ENCODE results near the gene SFTPB. TPM values are rescaled to one million over a fixed set of nuclear protein-coding genes. Genes with fewer than 3 reads are reported as not detected.

The SFTPB gene
- total RNA-seq, 1 donor from 2014 or later: not detected

DNA sequence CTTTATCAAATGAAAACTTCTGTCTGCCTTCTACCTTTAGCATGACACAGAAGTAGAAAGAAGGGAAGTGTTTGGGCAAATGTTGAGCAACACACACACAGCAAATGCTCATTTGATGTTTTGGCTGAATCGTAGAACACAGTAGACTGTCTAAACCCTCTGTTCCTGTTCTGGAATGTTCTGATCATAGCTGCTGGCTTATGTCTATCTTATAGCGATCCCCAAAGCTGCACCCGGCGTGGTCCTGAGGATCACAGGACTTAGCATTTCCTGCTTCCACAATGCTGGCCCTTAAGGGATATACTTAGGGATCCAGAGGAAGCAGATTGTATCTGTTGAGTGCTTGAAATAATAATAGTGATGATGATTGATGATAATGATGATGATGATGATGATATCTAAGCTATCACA is 41.4 kb upstream of the SFTPB start:
- H3K27me3 ChIP-seq (ENCODE audit: low read depth): no peaks in the 10 kb centered on the region
- H3K27ac ChIP-seq (replicated peaks): peak overlapping the region; percentile 94
- H3K9me3 ChIP-seq (replicated peaks): no peaks in the 10 kb centered on the region
- no peak for TF ChIP-seq CTCF (IDR thresholded peaks at IDR 0.05; ENCODE audit: borderline replicate concordance)
- no peak overlapping the region for H3K4me3 ChIP-seq
- peaks cover 88% of the 10 kb centered on the region for H3K4me1 ChIP-seq
- intact Hi-C loops (cut with micrococcal nuclease): loop anchor here (10.0 kb wide), 1 partner anchor 65 kb away; no protein-coding TSS in a partner anchor
- H3K36me3 ChIP-seq: no peaks in the 10 kb centered on the region
- DNase-seq: no peak

- TF ChIP-seq CTCF (IDR thresholded peaks at IDR 0.05; ENCODE audit: borderline replicate concordance): no peak
Measured at GRCh38 chr2:85708641-85709040, 40.6 kb upstream of the SFTPB start.

GRCh38 chr2:85707304-85707703 is 39.3 kb upstream of the SFTPB start:
- intact Hi-C loops (cut with micrococcal nuclease): loop anchor here (10.0 kb wide), 1 partner anchor 63 kb away; no protein-coding TSS in a partner anchor
- Histone ChIP-seq H3K36me3 (no peaks in the 10 kb centered on the region), H3K27me3 (ENCODE audit: low read depth) (no peaks in the 10 kb centered on the region), H3K4me3 (no peak overlapping the region), H3K4me1 (peaks cover 67% of the 10 kb centered on the region), H3K27ac (replicated peaks) (peak overlapping the region; percentile 94), H3K9me3 (replicated peaks) (no peaks in the 10 kb centered on the region)
- TF ChIP-seq CTCF (IDR thresholded peaks at IDR 0.05; ENCODE audit: borderline replicate concordance): peak; percentile 88
- DNase-seq: no peak

More at GRCh38 chr2:85708641-85709040, 40.6 kb upstream of the SFTPB start:
- intact Hi-C loops (cut with micrococcal nuclease): loop anchor here (10.0 kb wide), 1 partner anchor 64 kb away; no protein-coding TSS in a partner anchor
- peaks cover 81% of the 10 kb centered on the region for H3K4me1 ChIP-seq
- no peak overlapping the region for H3K4me3 ChIP-seq
- peak overlapping the region; percentile 94 for H3K27ac ChIP-seq (replicated peaks)
- H3K27me3 ChIP-seq (ENCODE audit: low read depth): no peaks in the 10 kb centered on the region
- no peaks in the 10 kb centered on the region for H3K36me3 ChIP-seq
- no peaks in the 10 kb centered on the region for H3K9me3 ChIP-seq (replicated peaks)
- DNase-seq: no peak

DNA sequence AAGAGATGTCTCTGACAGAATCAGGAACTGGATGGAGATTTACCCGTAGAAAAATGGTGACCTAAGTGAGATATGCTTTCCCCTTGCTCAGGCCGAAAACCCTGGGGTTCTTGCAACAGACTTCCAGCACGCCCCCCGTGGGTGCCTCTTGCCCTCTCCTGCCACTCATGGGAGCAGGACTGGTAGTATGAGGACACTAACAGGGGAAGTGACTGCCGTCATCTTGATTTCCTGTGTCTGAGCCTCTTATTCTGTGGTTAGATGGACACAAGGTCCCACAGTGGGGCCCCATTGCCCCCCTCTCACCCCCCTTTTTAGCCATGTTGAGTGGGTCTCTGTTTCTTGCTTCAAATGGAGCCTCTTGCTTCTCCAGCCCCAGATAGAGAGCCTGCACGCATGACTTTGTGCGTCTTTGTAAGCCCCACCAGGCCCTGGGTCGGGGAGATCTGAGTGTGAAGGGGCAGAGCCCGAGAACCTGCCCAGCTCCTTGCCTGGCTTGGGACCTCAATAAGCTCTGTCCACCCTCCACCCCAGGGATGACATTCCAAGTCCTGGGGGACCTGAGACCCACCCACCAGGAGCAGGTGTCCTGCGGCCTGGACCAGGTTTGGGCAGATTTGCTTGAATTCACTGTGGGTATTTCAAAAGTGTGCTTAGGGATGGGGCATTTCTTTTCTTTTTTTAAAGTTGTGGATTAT is 38.7 kb upstream of the SFTPB start:
- H3K27me3 ChIP-seq (ENCODE audit: low read depth): no peaks in the 10 kb centered on the region
- intact Hi-C loops (cut with micrococcal nuclease): loop anchor here (10.0 kb wide), 1 partner anchor 62 kb away; no protein-coding TSS in a partner anchor
- no peak for TF ChIP-seq CTCF (IDR thresholded peaks at IDR 0.05; ENCODE audit: borderline replicate concordance)
- no peaks in the 10 kb centered on the region for H3K9me3 ChIP-seq (replicated peaks)
- H3K4me3 ChIP-seq: no peak overlapping the region
- peaks cover 63% of the 10 kb centered on the region for H3K4me1 ChIP-seq
- DNase-seq: no peak
- no peaks in the 10 kb centered on the region for H3K36me3 ChIP-seq
- peak overlapping the region; percentile 94 for H3K27ac ChIP-seq (replicated peaks)

DNA sequence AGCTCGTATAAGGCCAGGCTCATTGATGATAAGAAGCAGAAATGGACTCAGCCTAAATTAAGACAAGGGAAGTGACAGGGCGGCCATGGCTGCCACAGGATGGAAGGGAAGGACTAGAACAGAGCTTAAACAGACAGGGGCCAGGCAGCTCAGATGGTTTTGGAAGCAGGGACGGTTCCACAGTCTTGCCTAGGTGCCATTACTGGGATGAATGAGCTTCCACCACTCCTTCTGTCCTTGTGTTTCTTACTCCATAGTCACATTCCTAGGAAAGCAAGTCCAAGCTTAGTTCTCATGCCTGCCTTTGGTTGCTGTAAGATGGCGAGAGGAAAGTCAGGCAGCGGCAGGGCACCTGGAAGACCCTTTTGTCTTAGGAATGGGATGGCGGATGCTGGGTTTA is 38.1 kb upstream of the SFTPB start:
- intact Hi-C loops (cut with micrococcal nuclease): loop anchor here (10.0 kb wide), 1 partner anchor 61 kb away; no protein-coding TSS in a partner anchor
- H3K9me3 ChIP-seq (replicated peaks): no peaks in the 10 kb centered on the region
- TF ChIP-seq CTCF (IDR thresholded peaks at IDR 0.05; ENCODE audit: borderline replicate concordance): no peak
- peaks cover 57% of the 10 kb centered on the region for H3K4me1 ChIP-seq
- DNase-seq: no peak
- H3K27ac ChIP-seq (replicated peaks): peak overlapping the region; percentile 94
- no peaks in the 10 kb centered on the region for H3K27me3 ChIP-seq (ENCODE audit: low read depth)
- H3K36me3 ChIP-seq: no peaks in the 10 kb centered on the region
- H3K4me3 ChIP-seq: no peak overlapping the region
